ENCODE data around the gene AK3. TPM values are rescaled to one million over a fixed set of nuclear protein-coding genes. Genes with fewer than 3 reads are reported as not detected.

AK3 gene
- total and polyA plus RNA-seq, 2 of the 8 experiments (the other 6 are each of a cell fraction or from before 2014, with no cell fraction given), result 8.9 to 30.0 TPM

DNA sequence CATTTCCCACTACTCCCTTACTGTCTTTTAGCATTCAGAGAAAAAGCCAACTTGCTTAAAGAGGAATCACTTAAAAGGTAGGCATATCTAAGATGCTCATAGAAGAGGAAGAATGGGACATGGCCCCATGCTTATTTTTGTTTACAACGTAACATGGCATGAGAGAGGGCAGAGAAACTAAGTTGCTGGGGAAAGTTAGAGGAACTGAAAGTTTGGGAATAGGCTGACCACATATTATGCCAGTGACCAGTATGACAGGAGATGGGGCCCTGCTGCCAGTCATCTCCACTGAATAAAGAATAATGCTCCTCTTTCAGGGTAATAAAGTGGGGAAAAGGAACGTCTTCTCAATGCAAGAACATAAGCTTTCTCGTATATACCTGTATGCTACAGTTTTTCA is 77.0 kb downstream of the AK3 start (continued):
- no peak for TF ChIP-seq SAP30 (IDR thresholded peaks at IDR 0.05; ENCODE audit: insufficient read depth, insufficient replicate concordance, low read length)
- no peak for TF ChIP-seq SP4 (IDR thresholded peaks at IDR 0.05; ENCODE audit: low read length)
- no peak for TF ChIP-seq RNF2 (IDR thresholded peaks at IDR 0.05; ENCODE audit: borderline replicate concordance, low read depth, low read length, missing control alignments, poor library complexity, severe bottlenecking)
- no peak for TF ChIP-seq CBX5 (IDR thresholded peaks at IDR 0.05; ENCODE audit: low read depth, low read length)
- no peak for TF ChIP-seq FOSL1 (IDR thresholded peaks at IDR 0.05; ENCODE audit: insufficient read depth, low read depth, low read length)
- TF ChIP-seq HDAC2 (IDR thresholded peaks at IDR 0.05; ENCODE audit: borderline replicate concordance in 1 of 2, low read depth in 2 of 2, low read length in 2 of 2), result no peak

Data from H1 (cell line).